ENCODE data around the gene MYH3.

MYH3 gene

GRCh38 chr17:10648956-10649355 is 8.2 kb downstream of the MYH3 start:
- DNase-seq = no peak

- DNase-seq = no peak
These were observed 8.7 kb downstream of the MYH3 start for GRCh38 chr17:10648381-10648780.

GRCh38 chr17:10646392-10646990 is 10.6 kb downstream of the MYH3 start:
- DNase-seq = peak; percentile 53

GRCh38 chr17:10640475-10640874 is 16.6 kb downstream of the MYH3 start:
- no peak for DNase-seq

- no peak for DNase-seq
These were observed 19.0 kb downstream of the MYH3 start for GRCh38 chr17:10638151-10638550.

GRCh38 chr17:10635290-10635689 is 21.8 kb downstream of the MYH3 start:
- DNase-seq = no peak

GRCh38 chr17:10633738-10634379 is 23.2 kb downstream of the MYH3 start:
- no peak for DNase-seq

- DNase-seq = no peak
These were observed 25.4 kb downstream of the MYH3 start for GRCh38 chr17:10631701-10632100.

GRCh38 chr17:10631048-10631700 is 25.9 kb downstream of the MYH3 start:
- peak; percentile 25 for DNase-seq

- DNase-seq = no peak
These were observed 27.4 kb downstream of the MYH3 start for GRCh38 chr17:10629706-10630105.

- no peak for DNase-seq
These were observed 28.4 kb downstream of the MYH3 start for GRCh38 chr17:10628756-10629155.

GRCh38 chr17:10626390-10626789 is 30.7 kb downstream of the MYH3 start:
- DNase-seq = no peak

- no peak for DNase-seq
These were observed 32.1 kb downstream of the MYH3 start for GRCh38 chr17:10624969-10625368.

GRCh38 chr17:10623737-10624338 is 33.3 kb downstream of the MYH3 start:
- DNase-seq = no peak

GRCh38 chr17:10622617-10623485 is 34.3 kb downstream of the MYH3 start:
- no peak for DNase-seq

GRCh38 chr17:10621397-10621796 is 35.7 kb downstream of the MYH3 start:
- DNase-seq = no peak

- peak; percentile 67 for DNase-seq
These were observed 36.3 kb downstream of the MYH3 start for GRCh38 chr17:10620823-10621222.

GRCh38 chr17:10618202-10618635 is 38.9 kb downstream of the MYH3 start:
- peak; percentile 54 for DNase-seq

GRCh38 chr17:10617120-10617505 is 40.0 kb downstream of the MYH3 start:
- no peak for DNase-seq

- peak; percentile 63 for DNase-seq
These were observed 40.5 kb downstream of the MYH3 start for GRCh38 chr17:10616502-10617119.

GRCh38 chr17:10614536-10615155 is 42.5 kb downstream of the MYH3 start:
- no peak for DNase-seq
